Measurements from ENCODE around the gene ARHGAP26. TPM values are rescaled to one million over a fixed set of nuclear protein-coding genes. Genes with fewer than 3 reads are reported as not detected.

The ARHGAP26 gene
- polyA plus RNA-seq, 1 donor (not counting 4 experiments of a cell fraction or from before 2014, with no cell fraction given), result 3.9 TPM

DNA sequence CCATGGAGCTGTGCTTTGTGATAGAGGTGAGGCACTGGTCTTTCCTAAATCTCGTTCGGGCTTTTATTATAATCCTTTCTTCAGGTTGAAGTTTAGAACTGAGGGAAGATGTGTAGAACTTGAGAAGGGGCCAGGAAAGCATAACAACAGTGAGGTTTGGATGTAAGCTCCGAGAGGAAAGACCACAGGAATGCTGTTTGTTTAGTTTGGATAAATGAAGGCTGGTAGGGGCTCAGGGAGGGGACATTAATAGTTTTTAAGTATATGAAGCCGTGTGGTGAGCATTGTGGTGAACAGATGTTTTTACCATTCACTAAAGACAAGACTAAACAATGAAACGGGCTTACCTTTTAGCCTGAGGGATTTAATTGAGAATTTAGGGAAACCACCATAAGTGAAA, 130.8 kb downstream of the ARHGAP26 start:
- peaks cover 0 to 5% of the 10 kb centered on the region in 2 experiments for H3K36me3 ChIP-seq (ENCODE audit: control insufficient read depth in 2 of 2, extremely low read depth in 1 of 2, insufficient read depth in 2 of 2, low read length in 2 of 2)
- no peak overlapping the region for H3K9ac ChIP-seq (ENCODE audit: control insufficient read depth, extremely low read depth, insufficient read depth, low read length)
- no peak overlapping the region for H2AFZ ChIP-seq (ENCODE audit: control insufficient read depth, low read length)
- no peak overlapping the region for H3K27ac ChIP-seq (ENCODE audit: control insufficient read depth, insufficient read depth, low read length)
- peaks cover 2% of the 10 kb centered on the region for H3K9me1 ChIP-seq (ENCODE audit: control insufficient read depth, extremely low read depth, insufficient read depth, low read length)
- DNase-seq (ENCODE audit: low read depth, low spot score) (no peak), FAIRE-seq (peak; percentile 84)
- H3K27me3 ChIP-seq (ENCODE audit: control insufficient read depth, extremely low read depth, insufficient read depth, low read length), result no peaks in the 10 kb centered on the region
- H3K4me3 ChIP-seq (ENCODE audit: control insufficient read depth in 2 of 3, extremely low read depth in 1 of 3, insufficient read depth in 2 of 3, low read depth in 1 of 3, low read length in 3 of 3), result no peak overlapping the region
- peak overlapping the region; percentile 40 for H3K4me2 ChIP-seq (ENCODE audit: control insufficient read depth, extremely low read depth, insufficient read depth, low read depth, low read length)
- H3K79me2 ChIP-seq (ENCODE audit: control insufficient read depth, insufficient read depth, low read length), result no peaks in the 10 kb centered on the region
- H3K9me3 ChIP-seq (ENCODE audit: control insufficient read depth, low read depth, low read length), result no peaks in the 10 kb centered on the region
- dilution Hi-C loops (cut with MboI; ENCODE audit: extremely low pct_ligation_motif_present, low sequenced_read_pairs), result no loop called here
- H3K4me1 ChIP-seq (ENCODE audit: control insufficient read depth, extremely low read depth, insufficient read depth, low read length), result peaks cover 47% of the 10 kb centered on the region
- TF ChIP-seq, protein P1, sequence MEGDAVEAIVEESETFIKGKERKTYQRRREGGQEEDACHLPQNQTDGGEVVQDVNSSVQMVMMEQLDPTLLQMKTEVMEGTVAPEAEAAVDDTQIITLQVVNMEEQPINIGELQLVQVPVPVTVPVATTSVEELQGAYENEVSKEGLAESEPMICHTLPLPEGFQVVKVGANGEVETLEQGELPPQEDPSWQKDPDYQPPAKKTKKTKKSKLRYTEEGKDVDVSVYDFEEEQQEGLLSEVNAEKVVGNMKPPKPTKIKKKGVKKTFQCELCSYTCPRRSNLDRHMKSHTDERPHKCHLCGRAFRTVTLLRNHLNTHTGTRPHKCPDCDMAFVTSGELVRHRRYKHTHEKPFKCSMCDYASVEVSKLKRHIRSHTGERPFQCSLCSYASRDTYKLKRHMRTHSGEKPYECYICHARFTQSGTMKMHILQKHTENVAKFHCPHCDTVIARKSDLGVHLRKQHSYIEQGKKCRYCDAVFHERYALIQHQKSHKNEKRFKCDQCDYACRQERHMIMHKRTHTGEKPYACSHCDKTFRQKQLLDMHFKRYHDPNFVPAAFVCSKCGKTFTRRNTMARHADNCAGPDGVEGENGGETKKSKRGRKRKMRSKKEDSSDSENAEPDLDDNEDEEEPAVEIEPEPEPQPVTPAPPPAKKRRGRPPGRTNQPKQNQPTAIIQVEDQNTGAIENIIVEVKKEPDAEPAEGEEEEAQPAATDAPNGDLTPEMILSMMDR (optimal IDR thresholded peaks at IDR 0.05 in 1 of 3, IDR thresholded peaks at IDR 0.05 in 1 of 3, conservative IDR thresholded peaks at IDR 0.05 in 1 of 3; ENCODE audit: extremely low read depth in 1 of 3, insufficient read depth in 2 of 3, low read length in 3 of 3), result no peak
- no peak for TF ChIP-seq EZH2 (IDR thresholded peaks at IDR 0.05; ENCODE audit: low read length)
- H4K20me1 ChIP-seq (ENCODE audit: control insufficient read depth, extremely low read depth, insufficient read depth, low read length), result no peaks in the 10 kb centered on the region

DNA sequence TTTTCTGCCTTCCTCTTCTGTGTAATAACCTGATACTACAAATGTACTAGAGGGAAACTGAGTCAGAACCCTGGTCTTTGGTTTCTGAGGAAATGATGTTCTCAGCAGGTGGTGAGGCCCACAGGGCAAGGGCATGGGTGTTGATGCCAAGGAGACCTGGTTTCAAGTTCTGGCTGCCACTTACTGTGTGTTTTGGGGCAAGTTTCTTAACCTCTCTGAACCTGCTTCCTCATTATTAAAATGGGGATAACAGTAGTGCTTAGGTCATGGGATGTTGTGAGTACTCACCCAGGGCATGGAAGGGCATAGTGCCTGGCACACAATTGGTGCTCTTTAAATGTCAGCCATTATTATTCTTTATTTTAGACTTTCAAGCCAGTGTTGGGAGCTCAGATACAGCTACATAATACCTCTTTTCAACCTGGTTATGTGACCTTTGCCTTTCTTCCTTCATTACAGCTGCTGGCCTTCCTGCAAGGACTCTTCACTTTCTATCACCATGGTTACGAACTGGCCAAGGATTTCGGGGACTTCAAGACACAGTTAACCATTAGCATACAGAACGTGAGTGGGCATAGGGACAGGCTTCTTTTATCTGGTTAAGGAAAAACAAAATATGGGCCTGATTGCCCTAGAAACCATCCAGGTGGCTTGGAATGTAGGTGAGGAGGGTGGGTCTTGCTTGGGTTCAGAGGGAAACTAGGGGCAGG, 131.5 kb downstream of the ARHGAP26 start:
- H3K9ac ChIP-seq (ENCODE audit: control insufficient read depth, extremely low read depth, insufficient read depth, low read length), result peak overlapping the region; percentile 41
- peaks cover 2% of the 10 kb centered on the region for H3K9me1 ChIP-seq (ENCODE audit: control insufficient read depth, extremely low read depth, insufficient read depth, low read length)
- H4K20me1 ChIP-seq (ENCODE audit: control insufficient read depth, extremely low read depth, insufficient read depth, low read length), result no peaks in the 10 kb centered on the region
- TF ChIP-seq, protein P1 (optimal IDR thresholded peaks at IDR 0.05 in 1 of 3, IDR thresholded peaks at IDR 0.05 in 1 of 3, conservative IDR thresholded peaks at IDR 0.05 in 1 of 3; ENCODE audit: extremely low read depth in 1 of 3, insufficient read depth in 2 of 3, low read length in 3 of 3), result no peak
- TF ChIP-seq EZH2 (IDR thresholded peaks at IDR 0.05; ENCODE audit: low read length), result no peak
- DNase-seq (ENCODE audit: low read depth, low spot score) (no peak), FAIRE-seq (no peak)
- no peak overlapping the region for H3K4me3 ChIP-seq (ENCODE audit: control insufficient read depth in 2 of 3, extremely low read depth in 1 of 3, insufficient read depth in 2 of 3, low read depth in 1 of 3, low read length in 3 of 3)
- H2AFZ ChIP-seq (ENCODE audit: control insufficient read depth, low read length), result no peak overlapping the region
- H3K4me1 ChIP-seq (ENCODE audit: control insufficient read depth, extremely low read depth, insufficient read depth, low read length), result peaks cover 41% of the 10 kb centered on the region
- dilution Hi-C loops (cut with MboI; ENCODE audit: extremely low pct_ligation_motif_present, low sequenced_read_pairs), result no loop called here
- H3K27ac ChIP-seq (ENCODE audit: control insufficient read depth, insufficient read depth, low read length), result no peak overlapping the region
- H3K4me2 ChIP-seq (ENCODE audit: control insufficient read depth, extremely low read depth, insufficient read depth, low read depth, low read length), result peak overlapping the region; percentile 40
- no peaks in the 10 kb centered on the region for H3K79me2 ChIP-seq (ENCODE audit: control insufficient read depth, insufficient read depth, low read length)
- no peaks in the 10 kb centered on the region for H3K27me3 ChIP-seq (ENCODE audit: control insufficient read depth, extremely low read depth, insufficient read depth, low read length)
- peaks cover 0 to 5% of the 10 kb centered on the region in 2 experiments for H3K36me3 ChIP-seq (ENCODE audit: control insufficient read depth in 2 of 2, extremely low read depth in 1 of 2, insufficient read depth in 2 of 2, low read length in 2 of 2)
- no peaks in the 10 kb centered on the region for H3K9me3 ChIP-seq (ENCODE audit: control insufficient read depth, low read depth, low read length)

Data from keratinocyte (primary cell).